HuH-7.5 (cell line): Measurements from ENCODE around the gene AQP2.

Experiments
- DNase-seq: peaks from one replicate; pipeline ENCODE4 v3.0.0; 2011; ENCODE audit warnings: low spot score

AQP2 gene

GRCh38 chr12:49955899-49956662 is 5.5 kb downstream of the AQP2 start:
- DNase-seq = no peak

- DNase-seq = no peak
Observed at GRCh38 chr12:49956663-49957569, 6.4 kb downstream of the AQP2 start.

- no peak for DNase-seq
Observed at GRCh38 chr12:49957570-49957967, 7.0 kb downstream of the AQP2 start.

- DNase-seq = no peak
Observed at GRCh38 chr12:49959685-49960473, 9.3 kb downstream of the AQP2 start.

- DNase-seq = no peak
Observed at GRCh38 chr12:49960474-49961110, 10.1 kb downstream of the AQP2 start.

GRCh38 chr12:49961111-49961922 is 10.8 kb downstream of the AQP2 start, which contains the start of gene AQP5:
Gene AQP5, plus strand, starts transcription at chr12:49961872. Its CDS starts 146 bp downstream, at chr12:49962018.
- DNase-seq = no peak

DNA sequence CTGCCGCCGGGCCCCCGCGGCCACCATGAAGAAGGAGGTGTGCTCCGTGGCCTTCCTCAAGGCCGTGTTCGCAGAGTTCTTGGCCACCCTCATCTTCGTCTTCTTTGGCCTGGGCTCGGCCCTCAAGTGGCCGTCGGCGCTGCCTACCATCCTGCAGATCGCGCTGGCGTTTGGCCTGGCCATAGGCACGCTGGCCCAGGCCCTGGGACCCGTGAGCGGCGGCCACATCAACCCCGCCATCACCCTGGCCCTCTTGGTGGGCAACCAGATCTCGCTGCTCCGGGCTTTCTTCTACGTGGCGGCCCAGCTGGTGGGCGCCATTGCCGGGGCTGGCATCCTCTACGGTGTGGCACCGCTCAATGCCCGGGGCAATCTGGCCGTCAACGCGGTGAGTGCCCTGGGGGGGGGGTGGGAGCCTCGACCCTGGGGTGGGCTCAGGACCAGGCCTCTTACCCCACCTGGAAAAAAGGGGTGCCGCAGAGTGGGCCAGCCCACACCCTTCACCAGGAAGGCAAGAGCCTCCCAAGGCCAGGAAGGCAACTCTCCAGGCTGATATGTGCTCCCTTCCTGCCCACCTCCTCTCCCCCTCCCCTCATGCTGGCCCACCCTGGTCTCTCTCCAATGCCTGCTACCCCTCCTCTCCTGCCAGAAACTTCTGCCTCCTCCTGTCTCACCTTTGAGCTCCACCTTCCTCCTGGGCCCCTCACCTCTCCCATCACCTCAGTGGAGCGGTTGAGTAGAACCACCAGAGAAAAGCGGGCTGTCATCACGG is 11.6 kb downstream of the AQP2 start:
- DNase-seq = no peak

DNA sequence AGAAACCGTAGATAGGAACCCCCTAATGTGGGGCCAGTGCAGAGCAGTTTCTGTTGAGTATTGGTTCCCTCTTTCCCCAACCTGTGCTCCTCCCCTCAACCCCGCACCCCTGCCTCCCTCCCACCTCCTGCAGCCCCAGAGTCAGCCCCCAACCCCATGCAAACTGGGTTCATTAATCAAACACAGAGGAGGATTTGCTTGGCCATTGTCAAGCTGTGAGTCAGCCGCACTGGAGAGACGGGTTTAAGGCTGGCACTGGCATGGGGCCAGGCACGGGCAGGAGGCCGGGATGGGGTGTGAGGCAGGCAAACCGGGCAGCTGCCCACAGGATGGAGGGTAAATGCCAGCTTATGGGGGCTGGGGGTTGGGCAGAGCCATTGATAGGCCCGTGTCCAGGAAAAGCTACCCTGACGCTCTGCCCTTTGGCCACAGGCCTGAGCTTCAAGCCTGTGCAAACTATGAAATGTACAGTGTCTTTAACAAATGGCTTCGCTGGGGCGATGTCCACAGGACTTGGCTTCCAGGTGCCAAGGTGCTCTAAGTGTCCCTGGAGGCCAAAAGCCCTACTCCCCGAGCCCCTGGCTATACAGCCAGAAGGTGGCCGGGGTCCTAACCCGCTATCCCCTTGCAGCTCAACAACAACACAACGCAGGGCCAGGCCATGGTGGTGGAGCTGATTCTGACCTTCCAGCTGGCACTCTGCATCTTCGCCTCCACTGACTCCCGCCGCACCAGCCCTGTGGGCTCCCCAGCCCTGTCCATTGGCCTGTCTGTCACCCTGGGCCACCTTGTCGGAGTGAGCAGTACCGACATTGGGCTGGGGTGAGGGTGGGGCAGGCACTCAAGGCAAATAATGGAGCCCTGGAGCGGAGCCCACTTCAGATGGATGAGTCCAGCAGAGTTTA is 12.6 kb downstream of the AQP2 start:
- DNase-seq = peak; percentile 59

DNA sequence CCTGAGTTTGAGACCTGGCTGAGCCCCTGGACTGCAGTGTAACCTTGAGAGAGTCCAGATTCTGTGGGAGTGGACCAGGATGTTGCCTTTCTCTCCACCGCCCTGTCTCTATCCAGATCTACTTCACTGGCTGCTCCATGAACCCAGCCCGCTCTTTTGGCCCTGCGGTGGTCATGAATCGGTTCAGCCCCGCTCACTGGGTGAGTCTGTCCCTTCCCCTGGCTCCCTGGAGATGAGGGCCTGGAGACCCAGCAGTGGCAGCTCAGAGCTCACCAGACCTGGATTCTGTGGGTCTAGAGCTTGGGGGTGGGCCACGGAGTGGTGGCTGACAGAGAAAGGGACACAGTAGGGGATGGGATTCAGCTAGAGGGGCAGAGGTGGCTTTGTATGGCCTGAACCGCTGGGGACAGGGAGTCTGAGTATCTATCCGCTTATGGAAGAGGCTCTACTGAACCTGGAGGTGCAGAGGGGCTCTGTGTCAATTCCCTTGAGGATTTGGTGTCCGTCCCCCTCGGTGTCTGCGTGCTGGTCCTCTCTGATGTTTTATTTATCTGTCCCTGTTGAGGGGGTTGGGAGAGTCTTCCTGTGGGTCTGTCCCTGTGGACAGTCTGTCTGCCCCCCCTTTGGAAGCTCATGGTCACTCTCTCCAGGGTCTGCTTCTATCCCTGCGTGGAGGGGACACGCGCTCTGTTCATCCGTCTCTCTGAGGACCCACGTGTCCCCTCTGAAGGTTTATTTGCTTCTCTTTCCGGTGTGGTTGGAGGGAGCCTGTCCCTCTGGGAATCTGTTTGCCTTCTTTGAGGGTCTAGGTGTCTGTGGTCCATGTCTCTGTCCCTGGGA is 13.7 kb downstream of the AQP2 start:
- no peak for DNase-seq

DNA sequence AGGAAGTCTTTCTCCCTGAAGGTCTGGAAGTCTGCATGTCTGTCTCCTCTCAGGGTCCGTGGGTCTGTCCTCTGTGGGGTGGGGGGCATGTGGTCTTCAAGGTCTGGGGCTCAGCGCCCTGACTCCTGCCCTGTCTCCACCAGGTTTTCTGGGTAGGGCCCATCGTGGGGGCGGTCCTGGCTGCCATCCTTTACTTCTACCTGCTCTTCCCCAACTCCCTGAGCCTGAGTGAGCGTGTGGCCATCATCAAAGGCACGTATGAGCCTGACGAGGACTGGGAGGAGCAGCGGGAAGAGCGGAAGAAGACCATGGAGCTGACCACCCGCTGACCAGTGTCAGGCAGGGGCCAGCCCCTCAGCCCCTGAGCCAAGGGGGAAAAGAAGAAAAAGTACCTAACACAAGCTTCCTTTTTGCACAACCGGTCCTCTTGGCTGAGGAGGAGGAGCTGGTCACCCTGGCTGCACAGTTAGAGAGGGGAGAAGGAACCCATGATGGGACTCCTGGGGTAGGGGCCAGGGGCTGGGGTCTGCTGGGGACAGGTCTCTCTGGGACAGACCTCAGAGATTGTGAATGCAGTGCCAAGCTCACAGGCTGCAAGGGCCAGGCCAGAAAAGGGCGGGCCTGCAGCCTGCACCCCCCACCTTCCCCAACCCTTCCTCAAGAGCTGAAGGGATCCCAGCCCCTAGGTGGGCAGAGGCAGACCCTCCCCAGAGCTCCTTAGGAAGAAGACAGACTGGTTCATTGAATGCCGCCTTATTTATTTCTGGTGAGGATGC is 14.5 kb downstream of the AQP2 start:
- DNase-seq = no peak

- no peak for DNase-seq
Observed at GRCh38 chr12:49965836-49966235, 15.3 kb downstream of the AQP2 start.

DNA sequence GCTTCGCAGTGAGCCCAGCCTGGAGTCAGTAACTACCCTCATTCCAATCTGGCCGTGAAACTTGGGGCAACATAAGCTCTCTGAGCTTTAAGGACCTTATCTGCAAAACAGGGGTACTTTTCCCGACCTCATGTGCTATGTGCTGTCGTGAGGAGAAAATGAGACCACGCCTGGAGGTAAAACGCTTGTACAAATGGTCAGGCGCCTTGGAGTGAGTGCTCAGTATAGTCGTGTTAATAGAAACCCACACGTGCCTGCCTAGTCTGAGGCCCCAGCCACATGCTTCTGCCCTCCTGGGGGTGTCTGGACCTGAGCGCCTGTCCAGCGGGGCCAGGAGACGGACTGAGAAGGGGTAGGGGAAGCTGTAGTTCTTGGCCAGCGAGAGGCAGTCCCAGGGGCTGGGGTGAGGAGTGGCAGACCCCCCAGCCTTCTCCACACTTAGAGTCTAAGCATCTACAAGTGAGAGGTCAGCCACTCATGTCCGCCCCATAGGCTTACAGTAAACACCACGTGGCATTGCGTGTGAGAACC is 16.0 kb downstream of the AQP2 start:
- DNase-seq = no peak

DNA sequence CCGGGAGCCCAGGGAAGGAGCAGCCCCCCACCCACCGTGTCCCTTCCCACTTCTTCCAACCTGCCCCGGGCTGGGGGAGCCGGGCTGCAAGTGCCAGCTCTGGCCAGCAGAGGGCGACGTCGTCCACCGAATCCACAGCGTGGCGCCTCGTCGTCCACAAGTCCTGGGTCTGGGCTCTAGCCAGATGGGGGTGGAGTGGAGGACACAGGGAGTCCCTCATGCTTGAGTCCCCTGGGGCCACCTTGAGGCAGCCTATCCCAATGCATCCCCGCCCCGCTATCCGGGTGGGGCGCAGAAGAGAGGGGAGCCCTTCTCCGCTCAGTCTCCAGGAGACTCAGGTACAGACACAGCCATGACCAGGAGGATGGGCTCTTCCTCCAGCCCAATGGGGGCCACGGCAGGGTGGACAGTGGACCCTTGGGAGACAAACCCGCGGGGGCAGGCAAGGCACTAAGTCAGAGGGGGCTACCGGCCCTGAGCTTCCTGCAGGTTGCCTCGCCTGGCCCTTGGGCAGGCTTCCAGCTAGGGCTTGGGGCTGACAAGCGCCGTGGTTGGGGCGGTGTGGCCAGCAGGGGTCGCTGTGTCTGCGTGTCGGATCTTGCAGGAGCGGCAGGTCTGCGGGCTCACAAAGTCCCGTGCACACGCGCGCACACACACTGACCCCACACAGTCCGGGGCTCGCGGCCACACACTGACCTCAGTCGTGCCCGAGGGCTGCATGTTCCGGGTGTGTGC is 16.7 kb downstream of the AQP2 start:
- peak; percentile 98 for DNase-seq

GRCh38 chr12:49967777-49968250 is 17.3 kb downstream of the AQP2 start:
- DNase-seq = no peak

DNA sequence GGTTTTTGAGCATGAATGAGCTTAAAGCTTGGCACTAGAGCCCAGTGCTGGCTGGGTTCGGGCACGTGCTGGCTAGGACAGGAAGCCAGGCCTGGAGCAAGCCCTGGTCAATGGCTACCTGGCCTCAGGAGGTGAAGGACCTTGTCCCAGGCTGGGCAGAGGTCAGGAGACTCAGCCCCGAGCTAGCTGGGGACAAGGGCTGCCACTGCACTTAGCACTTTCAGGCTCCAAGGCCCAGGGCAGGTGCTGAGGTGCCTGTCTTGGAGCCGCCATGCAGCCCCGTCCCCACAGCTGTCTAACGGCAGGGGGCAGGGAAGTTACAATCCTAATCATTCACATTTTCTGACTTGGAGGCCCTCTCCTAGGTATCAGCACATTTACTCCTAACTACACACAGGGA is 17.9 kb downstream of the AQP2 start:
- no peak for DNase-seq

DNA sequence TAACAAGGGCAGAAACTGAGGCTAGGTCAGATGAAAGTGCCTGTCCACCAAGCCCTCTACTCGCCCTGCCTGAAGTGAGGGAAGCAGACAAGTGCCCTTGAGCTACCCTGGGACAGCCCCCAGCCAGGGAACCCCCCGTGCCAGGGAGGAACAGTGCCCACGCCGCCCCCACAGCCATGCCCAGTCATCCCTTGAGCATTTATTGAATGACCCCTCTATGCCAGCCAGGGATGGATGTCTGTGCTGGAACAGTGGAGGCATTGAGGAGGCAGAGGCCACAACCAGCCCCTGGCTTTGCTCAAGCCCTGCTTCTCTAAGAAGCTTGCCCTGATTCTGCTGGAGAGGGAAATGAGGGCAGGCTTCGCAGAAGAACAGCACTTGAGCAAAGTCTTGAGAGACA is 18.5 kb downstream of the AQP2 start:
- DNase-seq = no peak
